Stimulated activated CD8-positive, alpha-beta memory T cell treated with anti-CD3 and anti-CD28 coated beads, Interleukin-15, amount 100 ng/mL, for 4 hours (primary cell): Measurements from ENCODE around the gene ADAD2.

Source experiments
- DNase-seq, 2 donors: peaks; one replicate each; pipeline ENCODE4 v3.0.0-alpha.2; 2020; ENCODE audit warnings: low read depth in 2 of 2

Gene ADAD2

GRCh38 chr16:84223456-84223855 lies 32.5 kb downstream of the ADAD2 start:
- no peak for DNase-seq

- no peak for DNase-seq
These were observed 33.6 kb downstream of the ADAD2 start for GRCh38 chr16:84224554-84224953.

- DNase-seq = no peak
These were observed 34.2 kb downstream of the ADAD2 start for GRCh38 chr16:84225126-84225525.

- DNase-seq = no peak
These were observed 34.6 kb downstream of the ADAD2 start for GRCh38 chr16:84225571-84225970.

- DNase-seq = no peak
These were observed 35.1 kb downstream of the ADAD2 start for GRCh38 chr16:84226026-84226425.

- no peak for DNase-seq
These were observed 36.6 kb downstream of the ADAD2 start for GRCh38 chr16:84227548-84227947.

- no peak for DNase-seq
These were observed 37.4 kb downstream of the ADAD2 start for GRCh38 chr16:84228256-84228838.

GRCh38 chr16:84229471-84229870 lies 38.5 kb downstream of the ADAD2 start:
- DNase-seq = no peak

- no peak for DNase-seq
These were observed 41.1 kb downstream of the ADAD2 start for GRCh38 chr16:84232060-84232459.

GRCh38 chr16:84232969-84233368 lies 42.0 kb downstream of the ADAD2 start:
- DNase-seq = no peak

GRCh38 chr16:84233748-84234147 lies 42.8 kb downstream of the ADAD2 start:
- DNase-seq = no peak

- no peak for DNase-seq
These were observed 43.6 kb downstream of the ADAD2 start for GRCh38 chr16:84234321-84235241.

- no peak for DNase-seq
These were observed 45.7 kb downstream of the ADAD2 start for GRCh38 chr16:84236671-84237070.

GRCh38 chr16:84237994-84238750 lies 47.2 kb downstream of the ADAD2 start:
- DNase-seq = no peak

- DNase-seq = no peak
These were observed 48.3 kb downstream of the ADAD2 start for GRCh38 chr16:84239141-84239769.

- DNase-seq = no peak
These were observed 49.0 kb downstream of the ADAD2 start, which contains the start of gene KCNG4 for GRCh38 chr16:84239909-84240308. Gene KCNG4, minus strand, starts transcription at chr16:84240012. Its CDS starts 2,527 bp downstream, at chr16:84237485.

- no peak for DNase-seq
These were observed 49.5 kb downstream of the ADAD2 start for GRCh38 chr16:84240455-84240854.

GRCh38 chr16:84241778-84242177 lies 50.8 kb downstream of the ADAD2 start:
- DNase-seq = no peak

- DNase-seq = no peak
These were observed 51.9 kb downstream of the ADAD2 start for GRCh38 chr16:84242839-84243238.

- DNase-seq = no peak
These were observed 52.8 kb downstream of the ADAD2 start for GRCh38 chr16:84243732-84244131.

- no peak for DNase-seq
These were observed 53.8 kb downstream of the ADAD2 start for GRCh38 chr16:84244728-84245127.
